Activated naive CD4-positive, alpha-beta T cell (primary cell): ENCODE data around the gene BLTP3B.

Experiments used
- DNase-seq, 4 experiments: peaks; one replicate each; lab custom pipeline; 2025; lab: John Stamatoyannopoulos, UW

The BLTP3B gene

GRCh38 chr12:100164153-100164704 is 21.6 kb upstream of the BLTP3B start:
- no peak for DNase-seq

GRCh38 chr12:100163416-100164152 is 20.9 kb upstream of the BLTP3B start:
- peak; percentile 9 to 57 (median 34) for DNase-seq

- no peak for DNase-seq
These were observed 16.9 kb upstream of the BLTP3B start for GRCh38 chr12:100159391-100160104.

- no peak for DNase-seq
These were observed 15.9 kb upstream of the BLTP3B start for GRCh38 chr12:100158535-100158934.

- DNase-seq, result no peak
These were observed 14.8 kb upstream of the BLTP3B start for GRCh38 chr12:100157427-100157821.

GRCh38 chr12:100156731-100157426 is 14.2 kb upstream of the BLTP3B start:
- DNase-seq, result no peak

- DNase-seq, result peak; percentile 20 to 66 (median 50)
These were observed 12.0 kb upstream of the BLTP3B start for GRCh38 chr12:100154474-100155247.

- DNase-seq, result no peak
These were observed 10.5 kb upstream of the BLTP3B start for GRCh38 chr12:100153131-100153530.

GRCh38 chr12:100151769-100152168 is 9.1 kb upstream of the BLTP3B start:
- no peak for DNase-seq

GRCh38 chr12:100146252-100146651 is 3.6 kb upstream of the BLTP3B start:
- DNase-seq, result no peak

- no peak for DNase-seq
These were observed 3.0 kb upstream of the BLTP3B start for GRCh38 chr12:100145643-100146042.

- peak in 3 of 4 experiments; percentile 3 to 42 (median 35) for DNase-seq
These were observed 450 bp downstream of the BLTP3B start for GRCh38 chr12:100141998-100142850.

- no peak for DNase-seq
These were observed 1.0 kb downstream of the BLTP3B start for GRCh38 chr12:100141666-100141997.

- no peak for DNase-seq
These were observed 3.9 kb downstream of the BLTP3B start for GRCh38 chr12:100138803-100139098.

- no peak for DNase-seq
These were observed 4.4 kb downstream of the BLTP3B start for GRCh38 chr12:100138048-100138802.

- DNase-seq, result no peak
These were observed 9.5 kb downstream of the BLTP3B start for GRCh38 chr12:100133200-100133599.

GRCh38 chr12:100128512-100128908 is 14.2 kb downstream of the BLTP3B start:
- no peak for DNase-seq

GRCh38 chr12:100127766-100128511 is 14.7 kb downstream of the BLTP3B start:
- DNase-seq, result no peak

GRCh38 chr12:100123316-100124095 is 19.2 kb downstream of the BLTP3B start:
- DNase-seq, result no peak
